ENCODE data around the gene NR1I3.

- TF ChIP-seq CTCF (IDR thresholded peaks at IDR 0.05) (no peak), POLR2A (IDR thresholded peaks at IDR 0.05) (no peak)
These were observed 29.3 kb upstream of the NR1I3 start for GRCh38 chr1:161267321-161267720.
